Measurements from ENCODE around the gene D2HGDH. TPM values are rescaled to one million over a fixed set of nuclear protein-coding genes. Genes with fewer than 3 reads are reported as not detected.
"Not testable (repeated sequence)": the region's sequence is repeated elsewhere in the genome, so short reads cannot be mapped to it uniquely, and the experiment has no call there.

D2HGDH gene
- total RNA-seq, 1 experiment from 2014 or later = 28.1 TPM

GRCh38 chr2:241720560-241720959 is 13.9 kb upstream of the D2HGDH start:
- DNase-seq = no peak
- Histone ChIP-seq H3K27me3 (no peaks in the 10 kb centered on the region), H3K36me3 (peaks cover 33% of the 10 kb centered on the region), H3K4me3 (no peak overlapping the region), H3K9me3 (no peaks in the 10 kb centered on the region)

GRCh38 chr2:241721852-241722251 is 12.6 kb upstream of the D2HGDH start:
- no peak for DNase-seq
- H3K4me3 ChIP-seq = no peak overlapping the region
- no peaks in the 10 kb centered on the region for H3K27me3 ChIP-seq
- H3K9me3 ChIP-seq = no peaks in the 10 kb centered on the region
- peaks cover 29% of the 10 kb centered on the region for H3K36me3 ChIP-seq

DNA sequence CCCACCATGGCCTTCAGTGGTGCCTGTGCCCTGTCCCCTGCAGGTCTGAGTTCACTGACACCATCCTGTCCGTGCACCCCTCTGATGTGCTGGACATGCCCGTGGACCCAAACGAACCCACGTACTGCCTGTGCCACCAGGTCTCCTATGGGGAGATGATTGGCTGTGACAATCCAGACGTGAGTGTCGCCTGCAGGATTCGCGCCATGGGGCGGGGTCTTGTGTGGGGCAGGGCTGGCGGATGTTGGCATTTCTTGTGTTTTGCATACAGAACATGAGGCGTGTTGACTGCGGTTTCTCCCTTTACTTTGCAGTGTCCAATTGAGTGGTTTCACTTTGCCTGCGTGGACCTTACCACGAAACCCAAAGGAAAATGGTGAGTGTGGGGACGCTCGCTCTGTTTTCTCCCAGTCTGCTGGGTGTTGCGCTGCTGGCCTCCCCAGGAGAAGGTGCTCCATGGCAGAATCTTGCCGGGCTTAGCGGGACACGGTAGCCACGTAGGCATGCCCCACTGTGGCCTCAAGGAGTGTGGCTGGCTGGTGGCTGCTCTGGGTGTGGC is 11.5 kb upstream of the D2HGDH start:
- H3K9me3 ChIP-seq = no peaks in the 10 kb centered on the region
- no peak for DNase-seq
- H3K4me3 ChIP-seq = no peak overlapping the region
- H3K27me3 ChIP-seq = no peaks in the 10 kb centered on the region
- peaks cover 34% of the 10 kb centered on the region for H3K36me3 ChIP-seq

GRCh38 chr2:241724259-241724974 is 10.0 kb upstream of the D2HGDH start:
- Histone ChIP-seq H3K27me3 (no peaks in the 10 kb centered on the region), H3K9me3 (no peaks in the 10 kb centered on the region), H3K4me3 (no peak overlapping the region), H3K36me3 (peaks cover 25% of the 10 kb centered on the region)
- no peak for DNase-seq

DNA sequence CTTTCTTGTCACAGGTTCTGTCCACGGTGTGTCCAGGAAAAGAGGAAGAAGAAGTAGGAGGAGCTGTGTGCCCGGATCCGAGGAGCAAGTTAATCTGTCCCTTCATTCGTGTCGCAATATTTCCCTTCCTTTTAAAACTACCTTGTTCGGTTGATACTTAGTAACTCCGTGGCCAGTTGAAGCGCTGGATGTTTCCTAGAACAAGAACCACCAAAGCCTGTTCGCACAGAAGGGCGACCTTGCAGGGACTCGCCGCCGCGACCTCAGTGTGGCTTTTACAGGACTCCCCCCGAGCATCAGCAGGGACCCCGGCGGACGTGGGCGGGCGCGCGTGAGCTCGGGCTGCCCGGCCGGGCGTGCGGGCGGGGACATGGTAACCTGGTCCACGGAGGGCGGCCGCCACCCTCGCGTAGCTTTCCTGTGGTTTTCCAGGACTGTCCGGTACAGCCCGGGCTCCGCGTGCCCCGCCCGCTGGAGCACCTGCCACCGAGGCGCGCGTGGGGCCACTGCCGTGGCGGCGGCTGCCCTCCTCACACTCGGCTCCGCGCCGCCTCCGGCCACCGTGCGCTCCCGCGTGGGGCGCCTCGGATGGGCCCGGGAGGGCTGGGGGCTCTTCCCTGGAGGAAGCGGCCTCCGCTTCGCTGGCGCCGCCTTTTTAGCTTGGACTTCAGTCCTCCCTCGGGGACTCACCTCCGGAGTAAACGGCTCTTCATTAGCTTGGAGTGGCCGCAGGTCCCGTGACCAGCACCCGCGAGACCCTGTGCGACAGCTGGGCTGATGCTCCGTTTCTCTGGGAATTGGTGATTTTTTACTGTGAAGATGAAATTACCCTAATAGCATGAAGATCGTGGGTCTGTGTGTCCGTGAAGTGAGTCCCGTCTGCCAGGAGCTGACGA is 9.2 kb upstream of the D2HGDH start:
- DNase-seq = no peak
- Histone ChIP-seq H3K36me3 (peaks cover 19% of the 10 kb centered on the region), H3K4me3 (no peak overlapping the region), H3K27me3 (no peaks in the 10 kb centered on the region), H3K9me3 (no peaks in the 10 kb centered on the region)

- H3K27me3 ChIP-seq = no peaks in the 10 kb centered on the region
- no peaks in the 10 kb centered on the region for H3K9me3 ChIP-seq
- H3K4me3 ChIP-seq = no peak overlapping the region
- no peak for DNase-seq
- H3K36me3 ChIP-seq = peaks cover 16% of the 10 kb centered on the region
Measured at GRCh38 chr2:241726459-241726858, 8.0 kb upstream of the D2HGDH start.

- Histone ChIP-seq H3K36me3 (peaks cover 6% of the 10 kb centered on the region), H3K9me3 (no peaks in the 10 kb centered on the region), H3K27me3 (no peaks in the 10 kb centered on the region), H3K4me3 (no peak overlapping the region)
- no peak for DNase-seq
Measured at GRCh38 chr2:241728000-241728399, 6.4 kb upstream of the D2HGDH start.

- H3K4me3 ChIP-seq = no peak overlapping the region
- no peaks in the 10 kb centered on the region for H3K9me3 ChIP-seq
- H3K27me3 ChIP-seq = no peaks in the 10 kb centered on the region
- DNase-seq = no peak
- H3K36me3 ChIP-seq = peaks cover 4% of the 10 kb centered on the region; the same call in 1 of the 2 replicates
Measured at GRCh38 chr2:241728627-241729026, 5.8 kb upstream of the D2HGDH start.

- Histone ChIP-seq H3K4me3 (no peak overlapping the region), H3K9me3 (no peaks in the 10 kb centered on the region), H3K27me3 (no peaks in the 10 kb centered on the region), H3K36me3 (peaks cover 4% of the 10 kb centered on the region; the same call in 1 of the 2 replicates)
- no peak for DNase-seq
Measured at GRCh38 chr2:241729868-241730267, 4.6 kb upstream of the D2HGDH start.

DNA sequence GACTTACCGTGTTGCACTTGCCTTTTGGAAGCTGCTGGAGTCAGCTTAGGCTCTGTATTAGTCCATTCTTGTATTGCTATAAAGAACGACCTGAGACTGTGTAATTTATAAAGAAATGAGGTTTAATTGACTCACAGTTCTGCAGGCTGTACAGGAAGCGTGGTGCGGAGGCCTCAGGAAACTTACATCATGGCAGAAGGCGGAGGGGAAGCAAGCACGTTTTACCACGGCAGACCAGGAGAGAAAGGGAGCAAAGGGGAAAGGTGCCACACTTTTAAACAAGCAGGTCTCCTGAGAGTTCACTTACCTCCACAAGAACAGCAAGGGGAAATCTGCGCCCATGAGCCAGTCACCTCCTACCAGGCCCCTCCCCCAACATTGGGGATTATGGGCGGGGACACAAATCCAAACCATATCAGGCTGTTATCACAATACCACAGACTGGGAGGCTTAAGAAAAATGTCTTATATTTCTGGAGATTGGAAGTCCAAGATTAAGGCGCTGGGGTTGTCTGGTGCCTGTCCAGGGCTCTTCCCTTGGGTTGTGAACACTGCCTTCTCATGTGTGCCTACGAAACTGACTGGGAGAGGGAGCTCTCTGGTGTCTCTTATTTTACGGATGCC is 3.6 kb upstream of the D2HGDH start:
- Histone ChIP-seq H3K4me3 (no peak overlapping the region), H3K36me3 (peaks cover 8% of the 10 kb centered on the region; the same call in 1 of the 2 replicates), H3K27me3 (no peaks in the 10 kb centered on the region), H3K9me3 (no peaks in the 10 kb centered on the region)
- no peak for DNase-seq

DNA sequence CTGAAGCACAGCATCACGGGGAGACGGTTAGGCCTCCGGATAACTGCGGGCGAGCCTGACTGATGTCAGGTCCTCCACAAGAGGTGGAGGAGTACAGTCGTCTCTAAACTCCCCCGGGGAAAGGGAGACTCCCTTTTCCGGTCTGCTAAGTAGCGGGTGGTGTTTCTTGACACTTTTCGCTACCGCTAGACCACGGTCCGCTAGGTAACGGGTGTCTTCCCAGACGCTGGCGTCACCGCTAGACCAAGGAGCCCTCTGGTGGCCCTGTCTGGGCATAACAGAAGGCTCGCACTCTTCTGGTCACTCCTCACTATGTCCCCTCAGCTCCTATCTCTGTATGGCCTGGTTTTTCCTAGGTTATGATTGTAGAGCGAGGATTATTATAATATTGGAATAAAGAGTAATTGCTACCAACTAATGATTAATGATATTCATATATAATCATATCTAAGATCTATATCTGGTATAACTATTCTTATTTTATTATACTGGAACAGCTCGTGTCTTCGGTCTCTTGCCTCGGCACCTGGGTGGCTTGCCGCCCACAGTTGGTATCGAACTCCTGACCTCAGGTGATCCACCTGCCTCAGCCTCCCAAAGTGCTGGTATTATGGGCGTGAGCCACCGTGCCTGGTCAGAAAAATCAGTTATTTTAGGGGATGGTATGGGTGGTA is 1.8 kb upstream of the D2HGDH start:
- DNase-seq = peak; percentile 52
- H3K9me3 ChIP-seq, H3K4me3 ChIP-seq, H3K27me3 ChIP-seq: not testable (repeated sequence)
- peaks cover 19% of the 10 kb centered on the region for H3K36me3 ChIP-seq

DNA sequence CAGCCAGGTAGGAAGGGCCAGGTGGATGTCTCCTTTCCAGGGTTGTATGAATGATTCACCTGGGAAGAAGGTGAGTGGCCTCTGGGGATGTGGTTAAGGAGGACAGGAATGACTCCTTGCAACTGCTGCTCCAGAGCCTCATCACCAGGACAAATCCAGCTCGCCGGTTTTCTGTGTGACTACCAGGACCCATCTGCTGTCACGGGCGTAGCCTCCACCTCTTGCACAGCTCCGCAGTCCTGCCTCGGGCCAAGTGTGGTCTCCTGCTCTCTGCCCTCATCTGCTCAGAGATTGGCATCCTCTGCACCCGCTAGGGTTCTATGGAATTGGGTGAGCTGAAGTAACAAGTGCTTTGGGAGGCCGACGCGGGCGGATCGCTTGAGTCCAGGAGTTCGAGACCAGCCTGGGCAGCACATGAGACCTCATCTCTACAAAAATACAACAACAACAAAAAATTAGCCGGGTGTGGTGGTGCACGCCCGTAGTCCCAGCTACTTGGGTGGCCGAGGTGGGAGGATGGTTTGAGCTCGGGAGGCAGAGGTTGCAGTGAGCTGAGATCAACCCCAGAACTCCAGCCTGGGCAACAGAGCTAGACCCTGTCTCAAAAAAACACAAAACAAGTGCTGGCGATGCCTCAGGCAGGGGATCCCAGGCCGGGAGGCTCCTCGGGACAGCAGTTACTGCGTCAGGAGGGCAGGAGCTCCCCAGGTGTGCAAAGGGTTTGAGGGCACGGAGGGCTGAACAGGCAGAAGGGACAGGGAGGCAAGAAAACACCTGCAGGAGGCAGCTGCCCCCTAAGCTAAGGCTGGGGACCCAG is 831 bp upstream of the D2HGDH start:
- DNase-seq = no peak
- H3K27me3 ChIP-seq = no peaks in the 10 kb centered on the region
- peak overlapping the region; percentile 88 for H3K4me3 ChIP-seq
- peaks cover 24% of the 10 kb centered on the region for H3K36me3 ChIP-seq
- no peaks in the 10 kb centered on the region for H3K9me3 ChIP-seq

DNA sequence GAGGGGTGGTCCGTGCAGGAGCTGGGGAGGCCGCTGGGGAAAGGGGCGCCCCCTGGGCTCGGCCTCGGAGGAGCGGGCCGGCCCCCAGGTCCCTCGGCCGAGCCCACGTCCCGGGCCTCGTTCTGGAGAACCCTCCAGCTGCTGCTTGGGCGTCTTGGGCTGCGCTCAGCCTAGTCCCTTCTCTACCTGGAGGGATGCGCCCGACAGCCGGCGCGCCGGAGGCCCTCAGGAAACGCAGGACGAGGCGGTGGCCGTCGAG is 293 bp upstream of the D2HGDH start:
- no peak for DNase-seq
- H3K27me3 ChIP-seq = no peaks in the 10 kb centered on the region
- no peaks in the 10 kb centered on the region for H3K9me3 ChIP-seq
- H3K4me3 ChIP-seq = peak overlapping the region; percentile 88
- peaks cover 24% of the 10 kb centered on the region for H3K36me3 ChIP-seq

- H3K4me3 ChIP-seq = no peak overlapping the region; the same call in 1 of the 2 replicates
- H3K36me3 ChIP-seq = peaks cover 32% of the 10 kb centered on the region
- H3K27me3 ChIP-seq = no peaks in the 10 kb centered on the region
- H3K9me3 ChIP-seq = no peaks in the 10 kb centered on the region
- DNase-seq = no peak
Measured at GRCh38 chr2:241736111-241736510, 1.7 kb downstream of the D2HGDH start.

DNA sequence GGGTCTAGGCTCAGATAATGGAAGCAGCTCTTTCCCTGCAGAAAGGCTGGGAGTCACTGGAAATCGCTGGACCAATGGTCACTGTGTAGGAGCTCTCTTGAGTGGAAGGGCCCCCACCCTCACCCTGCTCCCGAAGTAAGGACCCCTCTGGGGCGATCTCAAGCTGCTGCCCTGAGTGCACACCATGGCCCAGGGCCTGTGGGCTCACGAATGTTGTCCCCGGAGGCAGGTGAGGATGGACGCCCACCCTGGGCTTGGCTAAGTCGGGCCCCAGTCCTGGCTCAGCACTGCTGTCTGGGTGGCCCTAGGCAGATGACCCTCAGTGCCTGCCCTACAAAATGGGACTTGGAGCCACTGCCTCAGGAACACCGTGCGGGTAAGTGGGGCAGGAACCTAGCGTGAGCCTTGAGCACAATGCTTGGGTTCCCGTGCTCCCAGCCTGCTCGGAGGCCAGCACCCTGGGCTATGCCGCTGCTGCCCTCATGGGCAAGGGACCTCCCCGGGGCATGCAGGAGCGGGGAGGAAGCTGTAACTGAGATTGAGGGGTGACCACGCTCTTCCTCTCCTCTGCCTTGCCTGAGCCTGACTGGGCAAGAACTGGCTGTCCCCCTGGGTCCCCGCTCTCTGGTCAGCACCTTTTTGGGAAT is 3.7 kb downstream of the D2HGDH start:
- H3K36me3 ChIP-seq = peaks cover 32% of the 10 kb centered on the region
- no peak for DNase-seq

DNA sequence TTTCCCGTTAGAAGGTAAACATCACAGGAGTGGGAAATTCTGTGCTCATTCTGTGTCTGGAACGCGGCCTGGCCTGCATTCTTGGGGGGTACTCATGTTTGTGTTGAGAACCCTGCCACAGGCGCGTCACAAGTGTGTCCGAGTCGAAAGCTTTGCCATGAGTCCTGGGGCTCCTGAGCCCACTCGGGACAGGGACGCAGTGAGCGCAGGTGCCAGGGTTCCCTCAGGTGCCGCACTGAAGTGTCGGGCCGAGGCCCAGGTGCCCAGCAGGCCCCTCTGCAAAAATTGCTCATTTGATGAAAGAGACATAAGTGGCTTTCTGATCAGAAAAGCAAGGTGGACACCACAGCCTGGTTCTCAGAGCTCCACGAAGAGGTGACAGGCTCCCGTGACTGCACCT is 4.7 kb downstream of the D2HGDH start:
- no peaks in the 10 kb centered on the region for H3K27me3 ChIP-seq
- H3K36me3 ChIP-seq = peaks cover 41% of the 10 kb centered on the region
- DNase-seq = no peak
- H3K4me3 ChIP-seq = no peak overlapping the region
- no peaks in the 10 kb centered on the region for H3K9me3 ChIP-seq

More for the DNA sequence above, 3.7 kb downstream of the D2HGDH start:
- Histone ChIP-seq H3K27me3 (no peaks in the 10 kb centered on the region), H3K4me3 (no peak overlapping the region), H3K9me3 (no peaks in the 10 kb centered on the region)
